MM.1S (cell line): ENCODE measurements around the gene NDST1.

ENCODE experiments used
- DNase-seq: peaks from one replicate; pipeline ENCODE4 v3.0.0-alpha.2; 2015
- H2AFZ ChIP-seq: fragments of 300-600 bp; sonication (generic); 2 replicates; pipeline ENCODE4 v1.6.0; 2016; ENCODE audit warnings: antibody characterized with exemption, low read length
- H3F3A ChIP-seq: fragments of 300-600 bp; sonication (generic); 2 replicates; pipeline ENCODE4 v1.6.1; 2016; ENCODE audit warnings: mild to moderate bottlenecking, antibody characterized with exemption, low read length, moderate library complexity, mixed read lengths; ENCODE audit not compliant: insufficient read depth
- H3K27ac ChIP-seq: fragments of 300-600 bp; sonication (generic); 2 replicates; pipeline ENCODE4 v1.5.1; 2016; ENCODE audit warnings: mild to moderate bottlenecking, low read length
- H3K27me3 ChIP-seq: fragments of 300-600 bp; sonication (generic); replicated peaks from 2 replicates; pipeline ENCODE4 v1.6.0; 2016; ENCODE audit warnings: low read length; ENCODE audit not compliant: insufficient read depth
- H3K36me3 ChIP-seq: fragments of 300-600 bp; sonication (generic); replicated peaks from 2 replicates; pipeline ENCODE4 v1.6.1; 2016; ENCODE audit warnings: mild to moderate bottlenecking, low read length, mixed read lengths; ENCODE audit not compliant: insufficient read depth
- H3K4me1 ChIP-seq: fragments of 300-600 bp; sonication (generic); 2 replicates; pipeline ENCODE4 v1.6.1; 2016; ENCODE audit warnings: low read length, mixed read lengths
- H3K4me2 ChIP-seq: fragments of 300-600 bp; sonication (generic); 2 replicates; pipeline ENCODE4 v1.6.0; 2016; ENCODE audit warnings: low read depth, low read length
- H3K4me3 ChIP-seq: fragments of 300-600 bp; sonication (generic); 2 replicates; pipeline ENCODE4 v1.5.1; 2016; ENCODE audit warnings: low read length, mixed read lengths
- H3K79me2 ChIP-seq: fragments of 300-600 bp; sonication (generic); 2 replicates; pipeline ENCODE4 v1.6.1; 2016; ENCODE audit warnings: mixed run types, low read length, mixed read lengths
- H3K9ac ChIP-seq: fragments of 300-600 bp; sonication (generic); 2 replicates; pipeline ENCODE4 v1.6.1; 2016; ENCODE audit warnings: low read length, mixed read lengths
- H3K9me2 ChIP-seq: fragments of 300-600 bp; sonication (generic); replicated peaks from 2 replicates; pipeline ENCODE4 v1.6.1; 2016; ENCODE audit warnings: mild to moderate bottlenecking, low read length, mixed read lengths; ENCODE audit not compliant: insufficient read depth
- H3K9me3 ChIP-seq: fragments of 300-600 bp; sonication (generic); replicated peaks from 2 replicates; pipeline ENCODE4 v1.6.1; 2016; ENCODE audit warnings: mild to moderate bottlenecking, low read length, mixed read lengths; ENCODE audit not compliant: insufficient read depth
- H4K20me1 ChIP-seq: fragments of 300-600 bp; sonication (generic); 2 replicates; pipeline ENCODE4 v1.6.1; 2016; ENCODE audit warnings: mild to moderate bottlenecking, low read length, moderate library complexity, mixed read lengths; ENCODE audit not compliant: insufficient read depth
- CTCF ChIP-seq: fragments of 300-600 bp; sonication (generic); IDR thresholded peaks from 2 replicates; pipeline ENCODE4 v1.5.1; 2016; ENCODE audit warnings: antibody characterized with exemption, low read length, mixed read lengths
- EZH2 ChIP-seq: fragments of 300-600 bp; sonication (generic); optimal IDR thresholded peaks from 2 replicates; pipeline ENCODE3; 2017; ENCODE audit warnings: low read depth, mild to moderate bottlenecking, antibody characterized with exemption, low read length, mixed read lengths
- EZH2phosphoT487 ChIP-seq: fragments of 300-600 bp; sonication (generic); IDR thresholded peaks from 2 replicates; pipeline ENCODE4 v1.6.1; 2018; ENCODE audit warnings: antibody characterized with exemption, low read length

NDST1 gene

GRCh38 chr5:150500905-150501304 is 7.0 kb upstream of the NDST1 start:
- no peak overlapping the region for H2AFZ ChIP-seq
- no peaks in the 10 kb centered on the region for H4K20me1 ChIP-seq
- no peaks in the 10 kb centered on the region for H3K36me3 ChIP-seq
- H3K9ac ChIP-seq, result no peak overlapping the region
- peaks cover 57% of the 10 kb centered on the region for H3K79me2 ChIP-seq
- no peak overlapping the region for H3K27ac ChIP-seq
- TF ChIP-seq CTCF (no peak), EZH2phosphoT487 (no peak), EZH2 (no peak)
- no peak overlapping the region for H3K4me3 ChIP-seq
- H3K9me2 ChIP-seq, result no peaks in the 10 kb centered on the region
- H3K27me3 ChIP-seq, result no peaks in the 10 kb centered on the region
- H3K4me1 ChIP-seq, result peaks cover 11% of the 10 kb centered on the region
- DNase-seq, result no peak
- no peaks in the 10 kb centered on the region for H3K9me3 ChIP-seq
- H3K4me2 ChIP-seq, result no peak overlapping the region
- H3F3A ChIP-seq, result no peaks in the 10 kb centered on the region

GRCh38 chr5:150502106-150502505 is 5.8 kb upstream of the NDST1 start:
- Histone ChIP-seq H3K9me2 (no peaks in the 10 kb centered on the region), H3K36me3 (no peaks in the 10 kb centered on the region), H3K27me3 (no peaks in the 10 kb centered on the region), H2AFZ (no peak overlapping the region), H3K4me3 (no peak overlapping the region), H3K27ac (no peak overlapping the region), H3K4me2 (no peak overlapping the region), H3F3A (no peaks in the 10 kb centered on the region), H4K20me1 (no peaks in the 10 kb centered on the region), H3K79me2 (peaks cover 50% of the 10 kb centered on the region), H3K9ac (no peak overlapping the region), H3K4me1 (peaks cover 11% of the 10 kb centered on the region), H3K9me3 (no peaks in the 10 kb centered on the region)
- no peak for DNase-seq
- TF ChIP-seq CTCF (no peak), EZH2phosphoT487 (no peak), EZH2 (no peak)

- H3K27me3 ChIP-seq, result no peaks in the 10 kb centered on the region
- no peaks in the 10 kb centered on the region for H3F3A ChIP-seq
- DNase-seq, result no peak
- no peak overlapping the region for H2AFZ ChIP-seq
- H3K4me2 ChIP-seq, result no peak overlapping the region
- no peak overlapping the region for H3K27ac ChIP-seq
- H3K4me1 ChIP-seq, result peaks cover 11% of the 10 kb centered on the region
- H3K9me3 ChIP-seq, result no peaks in the 10 kb centered on the region
- H4K20me1 ChIP-seq, result no peaks in the 10 kb centered on the region
- no peak overlapping the region for H3K9ac ChIP-seq
- TF ChIP-seq EZH2phosphoT487 (no peak), EZH2 (no peak), CTCF (no peak)
- H3K79me2 ChIP-seq, result peaks cover 49% of the 10 kb centered on the region
- no peaks in the 10 kb centered on the region for H3K9me2 ChIP-seq
- no peaks in the 10 kb centered on the region for H3K36me3 ChIP-seq
- H3K4me3 ChIP-seq, result no peak overlapping the region
Observed at GRCh38 chr5:150502847-150503246, 5.1 kb upstream of the NDST1 start.
